ENCODE results near the gene ZXDA. TPM values are rescaled to one million over a fixed set of nuclear protein-coding genes. Genes with fewer than 3 reads are reported as not detected.
"Not testable (repeated sequence)": the region's sequence is repeated elsewhere in the genome, so short reads cannot be mapped to it uniquely, and the experiment has no call there.

Gene ZXDA
- total RNA-seq = 1.4 TPM

DNA sequence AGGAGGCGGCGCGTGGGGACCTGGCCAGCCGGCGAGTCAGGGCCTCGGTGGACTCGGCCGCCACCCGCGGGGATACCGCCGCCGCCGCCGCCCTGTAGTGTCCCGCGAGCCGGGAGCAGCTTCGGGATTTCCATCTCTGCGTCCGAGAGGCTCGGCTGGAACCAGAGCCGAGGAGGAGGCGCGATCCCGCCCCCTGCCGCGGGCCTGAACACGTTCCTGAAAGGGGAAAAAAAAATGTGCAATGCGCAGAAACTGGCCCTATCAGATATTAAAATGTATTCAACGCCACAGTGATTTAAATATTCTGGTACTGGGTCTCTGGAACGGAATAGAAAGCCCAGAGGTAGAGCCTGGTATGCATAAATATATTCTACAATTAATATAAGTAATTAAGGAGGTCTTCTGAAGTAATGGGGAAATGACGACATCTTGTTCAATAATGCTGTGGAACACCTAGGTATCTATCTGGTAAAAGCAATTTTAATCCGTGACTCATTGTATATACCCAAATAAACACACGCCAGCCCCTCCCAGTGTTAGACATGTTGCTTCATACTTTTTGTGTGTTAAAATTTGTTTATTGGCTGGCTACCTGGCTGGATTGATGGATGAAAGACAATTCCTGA is at the start of gene ZXDA:
TSS of gene ZXDA (minus strand) at position 172 of the 626 bp plus-strand sequence. CDS start at position 134, 38 bp downstream.
- ATAC-seq = peak; percentile 74
- DNase-seq (ENCODE audit: low spot score) = not testable (repeated sequence)

DNA sequence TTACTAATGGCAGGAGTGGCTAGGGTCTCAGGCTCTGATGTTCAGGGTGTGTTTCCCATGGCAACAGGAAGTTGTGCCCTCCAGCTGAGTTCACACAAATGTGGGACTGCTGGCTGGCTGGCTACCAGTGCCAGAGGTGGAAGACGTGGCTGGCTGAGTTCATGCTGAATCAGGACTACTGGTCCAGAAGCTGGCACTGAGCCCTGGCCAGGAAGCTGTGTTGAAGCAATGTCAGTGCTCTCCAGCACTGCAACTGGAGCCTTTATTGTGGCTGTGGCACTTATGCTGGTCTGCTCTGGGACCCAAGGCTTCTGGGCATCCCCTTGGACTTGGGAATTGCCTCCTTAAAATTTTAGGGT is 42.0 kb upstream of the ZXDA start:
- no peak for ATAC-seq
- no peak for DNase-seq (ENCODE audit: low spot score)

DNA sequence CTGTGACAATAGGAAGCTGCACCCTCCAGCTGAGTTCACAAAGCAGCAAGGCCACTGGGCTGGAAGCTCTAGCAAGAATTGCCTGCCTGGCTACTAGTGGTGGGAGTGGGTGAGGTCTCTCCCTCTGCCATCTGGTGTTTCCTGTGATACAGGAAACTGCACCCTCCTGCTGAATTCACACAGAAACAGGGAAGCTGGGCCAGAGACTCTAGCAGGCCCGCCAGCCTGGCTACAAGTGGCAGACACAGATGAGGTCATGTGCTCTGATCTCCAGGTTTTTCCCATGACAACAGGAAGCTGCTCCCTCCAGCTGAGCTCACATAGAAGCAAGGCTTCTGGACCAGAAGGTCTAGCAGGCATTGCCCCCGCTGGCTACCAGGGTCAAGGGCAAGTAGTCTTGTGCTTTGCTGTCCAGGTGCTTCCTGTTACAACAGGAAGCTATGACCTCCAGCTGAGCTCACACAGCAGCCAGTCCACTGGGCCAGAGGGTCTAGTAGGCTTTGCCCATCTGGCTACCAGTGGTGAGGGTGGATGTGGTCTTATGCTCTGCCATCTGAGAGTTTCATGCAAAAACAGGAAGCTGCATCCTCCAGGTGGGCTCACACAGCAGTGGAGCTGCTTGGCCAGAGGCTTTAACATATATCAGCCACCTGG is 41.5 kb upstream of the ZXDA start:
- DNase-seq (ENCODE audit: low spot score) (no peak), ATAC-seq (no peak)

- no peak for ATAC-seq
Measured at GRCh38 chrX:57933321-57933720, 23.1 kb upstream of the ZXDA start.

DNA sequence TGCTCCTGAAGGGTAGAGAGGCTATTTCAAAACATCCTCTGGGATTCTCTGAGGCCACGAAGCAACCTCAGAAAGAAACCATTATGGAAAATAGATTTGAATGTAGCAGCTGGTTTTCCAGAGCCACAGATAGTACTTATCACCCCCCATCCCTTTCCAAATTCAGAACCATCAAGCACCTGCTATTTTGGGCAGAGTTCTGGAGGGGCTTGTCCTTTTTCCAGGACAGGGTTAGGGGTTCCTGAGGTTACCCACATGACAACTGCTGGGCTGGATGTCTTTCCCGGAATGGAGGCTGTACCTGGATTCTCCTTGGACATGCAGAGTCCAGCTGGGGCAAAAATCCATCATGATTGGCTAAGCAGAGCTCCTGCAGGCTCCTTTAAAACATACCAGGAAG is 22.0 kb upstream of the ZXDA start:
- no peak for ATAC-seq
- DNase-seq (ENCODE audit: low spot score) = no peak

More at GRCh38 chrX:57933321-57933720, 23.1 kb upstream of the ZXDA start:
- DNase-seq (ENCODE audit: low spot score) = no peak

- no peak for ATAC-seq
- DNase-seq (ENCODE audit: low spot score) = no peak
Measured at GRCh38 chrX:57930051-57930450, 19.8 kb upstream of the ZXDA start.

GRCh38 chrX:57929373-57929772 is 19.1 kb upstream of the ZXDA start:
- ATAC-seq = peak; percentile 81
- no peak for DNase-seq (ENCODE audit: low spot score)

GRCh38 chrX:57925806-57926205 is 15.5 kb upstream of the ZXDA start:
- ATAC-seq (no peak), DNase-seq (ENCODE audit: low spot score) (no peak)

DNA sequence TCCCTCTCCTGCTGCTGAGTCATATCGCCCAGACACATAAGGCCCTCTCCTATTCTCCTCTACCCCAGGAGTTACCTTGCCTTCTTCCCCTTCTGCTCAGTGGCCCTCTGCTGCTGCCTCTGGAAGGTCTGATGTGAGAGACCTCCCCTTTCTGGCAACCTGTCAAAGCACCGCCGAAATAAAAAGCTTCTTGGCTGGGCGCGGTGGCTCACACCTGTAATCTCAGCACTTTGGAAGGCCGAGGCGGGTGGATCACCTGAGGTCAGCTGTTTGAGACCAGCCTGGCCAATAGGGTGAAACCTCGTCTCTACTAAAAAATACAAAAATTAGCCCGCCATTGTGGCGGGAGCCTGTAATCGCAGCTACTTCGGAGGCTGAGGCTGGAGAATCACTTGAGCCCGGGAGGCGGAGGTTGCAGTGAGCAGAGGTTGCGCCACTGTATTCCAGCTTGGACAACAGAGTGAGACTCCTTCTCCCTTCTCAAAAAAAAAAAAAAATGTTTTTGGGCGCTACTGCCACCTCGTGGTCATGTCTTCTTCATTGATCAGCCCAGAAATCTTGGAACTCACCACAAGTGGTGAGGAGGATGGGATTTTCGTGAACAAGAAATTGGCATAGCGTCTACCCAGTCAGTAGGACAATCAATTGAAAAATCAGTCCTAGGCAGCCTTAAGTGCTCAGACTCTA is 8.6 kb upstream of the ZXDA start:
- peak; percentile 87 for ATAC-seq
- no peak for DNase-seq (ENCODE audit: low spot score)

GRCh38 chrX:57915680-57916079 is 5.4 kb upstream of the ZXDA start:
- DNase-seq (ENCODE audit: low spot score) (no peak), ATAC-seq (no peak)

- DNase-seq (ENCODE audit: low spot score) = peak; percentile 55
- ATAC-seq = peak; percentile 90
Measured at GRCh38 chrX:57909595-57910286, 517 bp downstream of the ZXDA start.

GRCh38 chrX:57908972-57909594 is 1.2 kb downstream of the ZXDA start:
- ATAC-seq; DNase-seq (ENCODE audit: low spot score): not testable (repeated sequence)

- ATAC-seq (no peak), DNase-seq (ENCODE audit: low spot score) (no peak)
Measured at GRCh38 chrX:57906790-57907189, 3.5 kb downstream of the ZXDA start.

DNA sequence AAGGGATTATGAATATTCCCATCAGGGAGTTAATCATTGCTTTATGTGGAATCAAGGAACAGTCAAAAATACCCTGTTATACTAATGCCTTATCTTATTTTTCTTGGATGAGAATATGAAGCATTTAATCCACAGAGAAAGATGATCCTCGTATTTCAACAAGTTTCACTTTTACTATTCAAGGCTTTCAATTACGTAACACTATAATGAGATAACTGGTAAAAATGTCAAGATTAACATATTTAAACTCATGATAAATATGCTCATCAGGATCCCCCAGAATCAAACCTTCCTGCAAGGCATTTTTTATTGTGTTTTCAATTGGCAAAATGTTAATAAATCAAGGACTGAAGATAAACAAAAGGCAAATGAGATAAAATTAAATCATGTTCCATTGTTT is 5.1 kb downstream of the ZXDA start:
- DNase-seq (ENCODE audit: low spot score) = no peak
- ATAC-seq = no peak

DNA sequence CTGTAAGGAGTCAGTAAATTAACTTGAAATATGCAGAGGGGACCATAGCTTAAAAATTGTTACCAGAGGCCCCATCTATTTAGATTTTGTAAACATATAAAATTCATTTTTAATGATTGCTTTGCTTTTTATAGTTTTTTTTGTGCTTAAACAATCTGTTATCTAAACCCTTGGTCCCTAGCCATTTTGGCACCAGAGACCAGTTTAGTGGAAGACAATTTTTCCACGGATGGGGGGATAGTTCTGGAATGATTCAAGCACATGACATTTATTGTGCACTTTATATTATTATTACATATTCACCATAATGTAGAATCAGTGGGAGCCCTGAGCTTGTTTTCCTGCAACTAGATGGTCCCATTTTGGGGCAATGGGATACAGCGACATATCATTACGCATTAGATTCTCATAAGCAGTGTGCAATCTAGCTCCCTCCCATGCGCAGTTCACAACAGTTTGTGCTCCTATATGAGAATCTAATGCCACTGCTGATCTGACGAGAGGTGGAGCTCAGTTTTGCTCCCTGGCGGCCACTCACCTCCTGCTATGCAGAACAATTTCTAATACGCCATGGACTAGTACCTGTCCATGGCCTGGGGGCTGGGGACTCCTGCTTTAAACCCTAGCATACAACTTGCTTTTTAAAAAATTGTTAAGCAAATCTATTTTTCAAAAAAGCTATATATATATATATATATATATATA is 5.9 kb downstream of the ZXDA start:
- ATAC-seq (no peak), DNase-seq (ENCODE audit: low spot score) (no peak)

GRCh38 chrX:57902633-57903032 is 7.6 kb downstream of the ZXDA start:
- DNase-seq (ENCODE audit: low spot score) (no peak), ATAC-seq (no peak)

GRCh38 chrX:57901466-57901865 is 8.8 kb downstream of the ZXDA start:
- ATAC-seq (no peak), DNase-seq (ENCODE audit: low spot score) (no peak)

GRCh38 chrX:57900975-57901374 is 9.3 kb downstream of the ZXDA start:
- ATAC-seq (peak; percentile 42), DNase-seq (ENCODE audit: low spot score) (no peak)

DNA sequence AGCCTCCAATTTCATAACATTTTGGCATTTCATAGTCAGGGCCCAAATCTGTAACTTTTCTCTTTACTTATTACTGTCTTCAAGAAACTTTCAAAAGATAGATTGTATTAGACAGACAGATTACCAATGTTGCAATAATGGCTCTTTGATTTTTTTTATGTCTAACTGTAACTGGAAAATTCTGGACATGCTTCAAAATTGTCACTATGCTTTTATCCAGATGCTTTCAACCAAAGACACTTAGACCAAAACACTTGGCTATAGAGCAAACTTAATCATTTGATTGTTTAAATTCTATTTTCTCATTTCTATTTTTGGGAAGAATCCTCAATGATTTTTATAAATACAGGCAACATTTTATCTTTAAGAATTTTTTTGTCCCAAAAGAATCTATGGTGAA is 10.4 kb downstream of the ZXDA start:
- ATAC-seq = no peak

DNA sequence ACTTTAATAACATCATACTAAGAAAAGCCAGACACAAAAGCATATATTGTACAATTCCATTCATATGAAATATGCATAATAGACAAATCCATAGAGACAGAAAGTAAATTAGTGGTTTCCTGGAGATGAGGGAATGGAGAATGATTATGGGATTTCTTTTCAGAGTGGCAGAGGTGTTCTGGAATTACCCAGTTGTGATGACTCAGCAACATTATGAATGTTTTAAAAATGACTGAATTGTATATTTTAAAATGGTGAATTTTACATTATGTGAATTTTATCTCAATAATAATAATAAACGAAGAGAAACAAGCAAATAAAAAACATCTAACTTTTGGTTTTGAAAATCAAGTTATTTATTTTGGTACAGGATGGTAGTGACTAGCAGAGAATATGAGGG is 11.2 kb downstream of the ZXDA start:
- DNase-seq (ENCODE audit: low spot score) (no peak), ATAC-seq (no peak)

More for the DNA sequence above, 10.4 kb downstream of the ZXDA start:
- DNase-seq (ENCODE audit: low spot score) = no peak

- ATAC-seq = no peak
- DNase-seq (ENCODE audit: low spot score) = no peak
Measured at GRCh38 chrX:57871463-57871862, 38.8 kb downstream of the ZXDA start.

All from left lobe of liver (tissue), 2 donors.